HCT116 (cell line): ENCODE data around the gene TMEM184A. TPM values are rescaled to one million over a fixed set of nuclear protein-coding genes. Genes with fewer than 3 reads are reported as not detected.

Experiments
- ATAC-seq: fragments of 200-7000 bp; cut with Tn5 transposase; 2 replicates; pipeline ENCODE4 v1.9.1; 2020; ENCODE audit warnings: mild to moderate bottlenecking, moderate library complexity
- BruUV-seq: library from RNA; stranded (reverse); fragments of 400-500 nt; replicated peaks from 2 replicates; lab custom pipeline; 2021; lab: Mats Ljungman, UMichigan
- CTCF ChIA-PET: fragments of 300-600 bp; sonication (Branson Sonifier 250); formaldehyde crosslinking; loops from one replicate; lab custom pipeline; 2021; ENCODE audit warnings: antibody characterized with exemption; lab: Charles Lee
- POLR2A ChIA-PET: fragments of 300-600, 350-600 bp; sonication (Branson Sonifier 250); formaldehyde crosslinking; loops from one replicate; lab custom pipeline; 2021; ENCODE audit warnings: antibody characterized with exemption; lab: Charles Lee
- RAD21 ChIA-PET, 2 experiments: fragments of 300-600 bp; sonication (Branson Sonifier 250); formaldehyde crosslinking; loops; one replicate each; lab custom pipeline; 2023; ENCODE audit warnings: low total read pairs in 2 of 2; ENCODE audit not compliant: uncharacterized antibody in 2 of 2, unreplicated experiment in 2 of 2, low non-redundant PET in 1 of 2; lab: Charles Lee
- DNase-seq: peaks from one replicate; pipeline ENCODE4 v3.0.0-alpha.2; 2010; ENCODE audit warnings: low read depth, low spot score
- H2AFZ ChIP-seq: fragments of 200-600 bp; shearing (Covaris generic), sonication (generic); 2 replicates; pipeline ENCODE4 v1.6.1; 2017; ENCODE audit warnings: low read depth, mixed run types, mixed read lengths, antibody characterized with exemption, low read length; ENCODE audit not compliant: poor library complexity, severe bottlenecking
- H3K27ac ChIP-seq: 2 replicates; pipeline ENCODE4 v1.5.1; 2012; ENCODE audit warnings: low read depth, low read length
- H3K27me3 ChIP-seq: fragments of 200-600 bp; sonication (generic); 2 replicates; pipeline ENCODE4 v1.6.1; 2016; ENCODE audit warnings: mixed run types, low read length, mixed read lengths; ENCODE audit not compliant: insufficient read depth
- H3K36me3 ChIP-seq, 2 experiments: fragments of 200-500 bp in 1 of 2; fragments of 200-600 bp in 1 of 2; sonication (Bioruptor generic) in 1 of 2; sonication (generic) in 1 of 2; 2 replicates each; pipeline versions ENCODE4 v1.5.1 to v1.6.1; 2014 to 2016; ENCODE audit warnings: low read length in 2 of 2, inconsistent platforms in 1 of 2, mixed read lengths in 1 of 2, mixed run types in 1 of 2; ENCODE audit not compliant: insufficient read depth in 2 of 2, control insufficient read depth in 1 of 2
- H3K4me1 ChIP-seq, 2 experiments: fragments of 200-600 bp in 1 of 2; sonication (generic) in 1 of 2; 2 replicates each; pipeline versions ENCODE4 v1.5.1 to v1.6.1; 2012 to 2017; ENCODE audit warnings: low read length in 2 of 2, inconsistent platforms in 1 of 2, mild to moderate bottlenecking in 1 of 2, mixed read lengths in 1 of 2, mixed run types in 1 of 2, moderate library complexity in 1 of 2; ENCODE audit not compliant: insufficient read depth in 2 of 2, control insufficient read depth in 1 of 2
- H3K4me2 ChIP-seq: fragments of 200-600 bp; sonication (generic); 2 replicates; pipeline ENCODE4 v1.6.1; 2017; ENCODE audit warnings: mixed run types, low read length, mixed read lengths
- H3K4me3 ChIP-seq, 2 experiments: fragments of 200-600 bp in 1 of 2; sonication (generic) in 1 of 2; replicated peaks in 1 of 2; 2 replicates each; pipeline ENCODE4 v1.5.1; 2011 to 2016; ENCODE audit warnings: low read length in 2 of 2, control low read depth in 1 of 2, low read depth in 1 of 2, mild to moderate bottlenecking in 1 of 2, mixed read lengths in 1 of 2, mixed run types in 1 of 2
- H3K79me2 ChIP-seq: fragments of 200-600 bp; sonication (generic); 2 replicates; pipeline ENCODE4 v1.6.1; 2017; ENCODE audit warnings: mild to moderate bottlenecking, mixed run types, low read length, moderate library complexity, mixed read lengths; ENCODE audit not compliant: insufficient read depth
- H3K9ac ChIP-seq: fragments of 200-600 bp; sonication (generic); 2 replicates; pipeline ENCODE4 v1.6.1; 2016; ENCODE audit warnings: low read length, mixed read lengths
- H3K9me2 ChIP-seq: fragments of 200-600 bp; sonication (generic), shearing (Covaris generic); 2 replicates; pipeline ENCODE4 v1.6.1; 2017; ENCODE audit warnings: mixed run types, mild to moderate bottlenecking, moderate library complexity; ENCODE audit not compliant: insufficient read depth
- H3K9me3 ChIP-seq, 2 experiments: fragments of 200-500 bp in 1 of 2; fragments of 200-600 bp in 1 of 2; sonication (Bioruptor generic) in 1 of 2; sonication (generic) in 1 of 2; 2 replicates each; pipeline ENCODE4 v1.6.1; 2014 to 2017; ENCODE audit warnings: low read length in 2 of 2, mixed read lengths in 2 of 2, inconsistent platforms in 1 of 2, low read depth in 1 of 2, mild to moderate bottlenecking in 1 of 2, mixed run types in 1 of 2, moderate library complexity in 1 of 2; ENCODE audit not compliant: control insufficient read depth in 1 of 2, insufficient read depth in 1 of 2
- H4K20me1 ChIP-seq: fragments of 200-600 bp; sonication (generic), shearing (Covaris generic); 2 replicates; pipeline ENCODE4 v1.6.1; 2017; ENCODE audit warnings: mixed run types, mild to moderate bottlenecking, moderate library complexity; ENCODE audit not compliant: insufficient read depth
- CBX3 ChIP-seq: IDR thresholded peaks from 2 replicates; pipeline ENCODE4 v1.6.1; 2012; ENCODE audit warnings: low read depth
- CEBPB ChIP-seq: IDR thresholded peaks from 2 replicates; pipeline ENCODE4 v1.6.1; 2012; ENCODE audit warnings: low read depth
- CTCF ChIP-seq, 3 experiments: fragments of 200-600 bp in 1 of 3; sonication (generic) in 1 of 3; IDR thresholded peaks in 2 of 3; conservative IDR thresholded peaks in 1 of 3; 2 replicates each; pipeline ENCODE4 v1.5.1; 2012 to 2017; ENCODE audit warnings: low read depth in 2 of 3, low read length in 2 of 3, antibody characterized with exemption in 1 of 3, borderline replicate concordance in 1 of 3, control low read depth in 1 of 3, mild to moderate bottlenecking in 1 of 3, mixed read lengths in 1 of 3, mixed run types in 1 of 3, moderate library complexity in 1 of 3; ENCODE audit not compliant: insufficient read depth in 1 of 3
- EGR1 ChIP-seq: IDR thresholded peaks from 2 replicates; pipeline ENCODE4 v1.6.1; 2012; ENCODE audit warnings: low read depth
- ELF1 ChIP-seq: IDR thresholded peaks from 2 replicates; pipeline ENCODE4 v1.6.1; 2012; ENCODE audit warnings: low read depth, borderline replicate concordance
- EZH2 ChIP-seq: fragments of 200-600 bp; sonication (generic); IDR thresholded peaks from 2 replicates; pipeline ENCODE4 v1.6.1; 2017; ENCODE audit warnings: antibody characterized with exemption, mixed run types
- EZH2phosphoT487 ChIP-seq: fragments of 200-600 bp; IDR thresholded peaks from 2 replicates; pipeline ENCODE4 v1.6.1; 2018; ENCODE audit warnings: antibody characterized with exemption, borderline replicate concordance
- FOSL1 ChIP-seq: IDR thresholded peaks from 2 replicates; pipeline ENCODE4 v1.6.1; 2012; ENCODE audit warnings: low read depth
- MAX ChIP-seq: IDR thresholded peaks from 2 replicates; pipeline ENCODE4 v1.6.1; 2012
- POLR2A ChIP-seq: IDR thresholded peaks from 2 replicates; pipeline ENCODE4 v1.7.0; 2011; ENCODE audit warnings: borderline replicate concordance; ENCODE audit not compliant: insufficient read depth, insufficient read length; ENCODE audit errors: extremely low read depth
- POLR2AphosphoS5 ChIP-seq: IDR thresholded peaks from 2 replicates; pipeline ENCODE4 v1.6.1; 2011; ENCODE audit warnings: mild to moderate bottlenecking, low read depth, low read length, moderate library complexity
- REST ChIP-seq: IDR thresholded peaks from 2 replicates; pipeline ENCODE4 v1.6.1; 2012; ENCODE audit warnings: low read depth
- SIN3A ChIP-seq: IDR thresholded peaks from 2 replicates; pipeline ENCODE4 v1.6.1; 2012; ENCODE audit warnings: low read depth
- SP1 ChIP-seq: IDR thresholded peaks from 2 replicates; pipeline ENCODE4 v1.6.1; 2012; ENCODE audit warnings: low read depth
- SRF ChIP-seq: IDR thresholded peaks from 2 replicates; pipeline ENCODE4 v1.6.1; 2012; ENCODE audit warnings: low read depth
- TCF7L2 ChIP-seq: IDR thresholded peaks from 2 replicates; pipeline ENCODE4 v1.7.0; 2011; ENCODE audit warnings: borderline replicate concordance, inconsistent platforms; ENCODE audit not compliant: insufficient read depth, insufficient read length; ENCODE audit errors: extremely low read depth
- YY1 ChIP-seq: IDR thresholded peaks from 2 replicates; pipeline ENCODE4 v1.6.1; 2011; ENCODE audit warnings: low read length, low read depth, moderate library complexity, mild to moderate bottlenecking; ENCODE audit not compliant: insufficient replicate concordance; ENCODE audit errors: extremely low read depth
- ZFX ChIP-seq: fragments of 450-650 bp; IDR thresholded peaks from 2 replicates; pipeline ENCODE4 v1.6.1; 2017
- ZNF274 ChIP-seq: fragments of 200-500 bp; sonication (Bioruptor generic); IDR thresholded peaks from 2 replicates; pipeline ENCODE4 v1.6.1; 2014; ENCODE audit warnings: mild to moderate bottlenecking, low read depth, low read length, inconsistent platforms
- intact Hi-C: fragments of 100-400 bp; cut with micrococcal nuclease; formaldehyde crosslinking; loops from 2 replicates; pipeline ENCODE4 v1.10.0; 2022
- total RNA-seq: library from RNA; stranded (reverse); gene quantifications from one replicate; pipeline ENCODE4 v1.2.1, GENCODE V29; 2021; ENCODE audit not compliant: unreplicated experiment

TMEM184A gene
- total RNA-seq, 1 experiment from 2014 or later: 34.8 TPM

GRCh38 chr7:1598961-1599639, 43.1 kb upstream of the TMEM184A start:
- DNase-seq (no peak), ATAC-seq (no peak)
- Histone ChIP-seq H3K36me3 (no peaks in the 10 kb centered on the region), H3K79me2 (no peaks in the 10 kb centered on the region), H2AFZ (no peak overlapping the region), H3K27me3 (no peaks in the 10 kb centered on the region), H3K4me2 (no peak overlapping the region), H3K4me3 (no peak overlapping the region), H3K4me1 (no peaks in the 10 kb centered on the region), H3K9me3 (no peaks in the 10 kb centered on the region), H3K9me2 (no peaks in the 10 kb centered on the region), H4K20me1 (no peaks in the 10 kb centered on the region), H3K27ac (no peak overlapping the region), H3K9ac (no peak overlapping the region)
- BruUV-seq: no TSS peak
- RAD21 ChIA-PET: no interaction called here
- TF ChIP-seq TCF7L2 (no peak), SP1 (no peak), ZFX (no peak), ELF1 (no peak), YY1 (no peak), EZH2 (no peak), CBX3 (no peak), REST (no peak), CEBPB (no peak), EZH2phosphoT487 (no peak), SRF (no peak), FOSL1 (no peak), POLR2A (no peak), CTCF (IDR thresholded peaks at IDR 0.05 in 2 of 3, conservative IDR thresholded peaks at IDR 0.05 in 1 of 3; ENCODE audit: borderline replicate concordance in 1 of 3, insufficient read depth in 1 of 3, low read depth in 2 of 3, low read length in 2 of 3) (no peak), MAX (no peak), ZNF274 (no peak), SIN3A (no peak), POLR2AphosphoS5 (no peak), EGR1 (no peak)
- POLR2A ChIA-PET: no interaction called here
- intact Hi-C loops: no loop called here
- CTCF ChIA-PET: no interaction called here
